ENCODE measurements around the gene TRIM8. TPM values are rescaled to one million over a fixed set of nuclear protein-coding genes. Genes with fewer than 3 reads are reported as not detected.

Gene TRIM8
- total and polyA plus RNA-seq, 7 experiments from 2014 or later = 23.9 to 88.7 (median 58.2) TPM

- POLR2A ChIA-PET = no interaction called here
- Mint-ChIP-seq H3K4me3 (no peak overlapping the region), H3K36me3 (peaks cover 4 to 11% (median 7%) of the 10 kb centered on the region in 5 donors), H3K27me3 (no peaks in the 10 kb centered on the region), H3K4me1 (peaks cover 0 to 19% (median 11%) of the 10 kb centered on the region in 7 donors), H3K27ac (peak overlapping the region in 1 of 9 donors; percentile 12), H3K9me3 (no peaks in the 10 kb centered on the region)
- no peak overlapping the region for H3K27ac ChIP-seq (ENCODE audit: low read depth, low read length)
- peaks cover 0 to 4% (median 0%) of the 10 kb centered on the region in 3 experiments for H3K36me3 ChIP-seq (ENCODE audit: control insufficient read depth in 2 of 3, insufficient read depth in 3 of 3, low read length in 3 of 3)
- CTCF ChIA-PET = no interaction called here
- ATAC-seq (no peak), DNase-seq (no peak)
- H3K9me3 ChIP-seq (ENCODE audit: control insufficient read depth in 2 of 3, low read length in 3 of 3) = no peaks in the 10 kb centered on the region
- intact Hi-C loops (cut with micrococcal nuclease) = no loop called here
- H3K27me3 ChIP-seq (ENCODE audit: control insufficient read depth in 2 of 2, insufficient read depth in 2 of 2, low read length in 2 of 2) = no peaks in the 10 kb centered on the region
- H3K4me3 ChIP-seq (ENCODE audit: low read length) = no peak overlapping the region
- no peaks in the 10 kb centered on the region for H3K4me1 ChIP-seq (ENCODE audit: control insufficient read depth in 2 of 2, insufficient read depth in 2 of 2, low read length in 2 of 2)
Observed at GRCh38 chr10:102705531-102705930, 61.3 kb downstream of the TRIM8 start.

Other genes with a start within 250 kb of the TRIM8 start
- 100 to 1,000 TPM; 146 to 271 (median 222) TPM for gene NFKB2, start 248.8 kb upstream of the TRIM8 start, total RNA-seq
- 10 to 100 TPM in 1 of 2 donors, 1 to 10 TPM in 1; 8.7 to 13.1 TPM for gene NFKB2, start 248.8 kb upstream of the TRIM8 start, polyA plus RNA-seq
- 10 to 100 TPM in 3 of 5 experiments, 1 to 10 TPM in 2; 3.5 to 16.9 (median 11.2) TPM for gene PSD, start 225.7 kb upstream of the TRIM8 start, total RNA-seq
- gene PSD, start 225.7 kb upstream of the TRIM8 start, polyA plus RNA-seq = 1 to 10 TPM; 3.9 to 4.5 TPM
- gene FBXL15, start 223.6 kb upstream of the TRIM8 start, total RNA-seq = 10 to 100 TPM; 10.8 to 21.0 (median 14.1) TPM
- gene FBXL15, start 223.6 kb upstream of the TRIM8 start, polyA plus RNA-seq = 10 to 100 TPM; 26.7 to 40.4 TPM
- gene CUEDC2, start 211.9 kb upstream of the TRIM8 start, total RNA-seq = 10 to 100 TPM; 27.0 to 69.0 (median 31.9) TPM
- 10 to 100 TPM; 60.1 to 67.2 TPM for gene CUEDC2, start 211.9 kb upstream of the TRIM8 start, polyA plus RNA-seq
- gene C10orf95, start 192.9 kb upstream of the TRIM8 start, total RNA-seq = under 1 TPM in 4 of 5 experiments, not detected in 1; 0.19 to 0.78 (median 0.51) TPM
- gene C10orf95, start 192.9 kb upstream of the TRIM8 start, polyA plus RNA-seq = under 1 TPM; 0.32 to 0.41 TPM
- 10 to 100 TPM; 47.5 to 69.4 (median 58.9) TPM for gene ACTR1A, start 141.8 kb upstream of the TRIM8 start, total RNA-seq
- 10 to 100 TPM; 49.8 to 66.0 TPM for gene ACTR1A, start 141.8 kb upstream of the TRIM8 start, polyA plus RNA-seq
- gene SUFU, start 140.5 kb upstream of the TRIM8 start, total RNA-seq = 10 to 100 TPM; 10.7 to 17.5 (median 16.1) TPM
- 10 to 100 TPM in 1 of 2 donors, 1 to 10 TPM in 1; 2.9 to 10.8 TPM for gene SUFU, start 140.5 kb upstream of the TRIM8 start, polyA plus RNA-seq
- 1 to 10 TPM; 1.3 to 5.1 (median 2.9) TPM for gene ARL3, start 69.9 kb downstream of the TRIM8 start, total RNA-seq
- gene ARL3, start 69.9 kb downstream of the TRIM8 start, polyA plus RNA-seq = 1 to 10 TPM; 2.2 to 3.4 TPM
- gene SFXN2, start 70.2 kb downstream of the TRIM8 start, total RNA-seq = 10 to 100 TPM; 11.6 to 32.1 (median 26.8) TPM
- gene SFXN2, start 70.2 kb downstream of the TRIM8 start, polyA plus RNA-seq = 10 to 100 TPM; 11.4 to 17.5 TPM
- 10 to 100 TPM; 20.5 to 37.9 (median 34.1) TPM for gene WBP1L, start 99.5 kb downstream of the TRIM8 start, total RNA-seq
- gene WBP1L, start 99.5 kb downstream of the TRIM8 start, polyA plus RNA-seq = 10 to 100 TPM; 19.4 to 30.3 TPM
- not detected for gene CYP17A1, start 192.9 kb downstream of the TRIM8 start, total RNA-seq
- gene CYP17A1, start 192.9 kb downstream of the TRIM8 start, polyA plus RNA-seq = not detected
- 10 to 100 TPM; 11.6 to 20.2 (median 13.3) TPM for gene BORCS7, start 209.8 kb downstream of the TRIM8 start, total RNA-seq
- gene BORCS7, start 209.8 kb downstream of the TRIM8 start, polyA plus RNA-seq = 10 to 100 TPM; 30.0 to 56.5 TPM
- 1 to 10 TPM in 4 of 5 experiments, under 1 TPM in 1; 0.39 to 3.7 (median 2.1) TPM for gene AS3MT, start 225.0 kb downstream of the TRIM8 start, total RNA-seq
- gene AS3MT, start 225.0 kb downstream of the TRIM8 start, polyA plus RNA-seq = under 1 TPM in 1 of 2 donors, not detected in 1; 0.08 TPM

All from naive thymus-derived CD4-positive, alpha-beta T cell (primary cell).